Aorta (tissue), 5 donors: ENCODE measurements around the gene SEPTIN5. TPM values are rescaled to one million over a fixed set of nuclear protein-coding genes. Genes with fewer than 3 reads are reported as not detected.

Source experiments
- ATAC-seq: fragments of 200-7000 bp; cut with Tn5 transposase; one replicate; pipeline ENCODE4 v1.9.1; 2022; ENCODE audit warnings: moderate library complexity; ENCODE audit not compliant: low FRiP score
- DNase-seq, 2 donors: peaks; one replicate each; pipeline ENCODE4 v3.0.0-alpha.2; 2020
- H3K27ac ChIP-seq, 2 donors: one replicate each; pipeline ENCODE4 v1.5.1; 2013; ENCODE audit warnings: low read length in 2 of 2, mild to moderate bottlenecking in 2 of 2, moderate library complexity in 2 of 2, control low read depth in 1 of 2, inconsistent platforms in 1 of 2, low read depth in 1 of 2
- H3K27me3 ChIP-seq, 2 donors: one replicate each; pipeline ENCODE4 v1.6.1; 2013; ENCODE audit warnings: control low read depth in 1 of 2, low read length in 1 of 2, mild to moderate bottlenecking in 1 of 2, moderate library complexity in 1 of 2; ENCODE audit not compliant: insufficient read depth in 2 of 2, control insufficient read depth in 1 of 2
- H3K36me3 ChIP-seq, 2 donors: one replicate each; pipeline ENCODE4 v1.6.1; 2013; ENCODE audit warnings: control low read depth in 1 of 2, low read length in 1 of 2, mild to moderate bottlenecking in 1 of 2; ENCODE audit not compliant: insufficient read depth in 2 of 2, control insufficient read depth in 1 of 2
- H3K4me1 ChIP-seq, 2 donors: one replicate each; pipeline ENCODE4 v1.6.1; 2013; ENCODE audit warnings: low read length in 2 of 2, control low read depth in 1 of 2, mild to moderate bottlenecking in 1 of 2, moderate library complexity in 1 of 2; ENCODE audit not compliant: insufficient read depth in 2 of 2, control insufficient read depth in 1 of 2
- H3K4me3 ChIP-seq, 2 donors: one replicate each; pipeline ENCODE4 v1.5.1; 2013; ENCODE audit warnings: low read length in 2 of 2, control low read depth in 1 of 2, mild to moderate bottlenecking in 1 of 2
- H3K9me3 ChIP-seq: one replicate; pipeline ENCODE4 v1.6.1; 2013; ENCODE audit warnings: mild to moderate bottlenecking, low read length; ENCODE audit not compliant: control insufficient read depth
- WGBS, 2 donors: extraction: QIAGEN DNeasy Blood & Tissue Kit; methylation state at CpG; one replicate each; pipeline ENCODE4 v1.1.7; 2013; 5-methylcytosine and 5-hydroxymethylcytosine counted together
- intact Hi-C, 2 donors: fragments of 100-400 bp; cut with DNase I; formaldehyde crosslinking; loops; one replicate each; pipeline versions ENCODE4 v1.14.2 to v1.15.0; 2022
- polyA plus RNA-seq, 2 donors: library from polyadenylated mRNA; stranded (reverse); fragments of 200-250 nt; gene quantifications; one replicate each; pipeline ENCODE4 v1.2.3, GENCODE V29; 2013
- total RNA-seq, 2 donors: library from RNA; stranded (reverse); fragmentation: NEBNext Ultra II Directional; extraction: Animal tissue kit (Norgen Biotek cat#: 25700); gene quantifications; one replicate each; pipeline ENCODE4 v1.2.1, GENCODE V29; 2021
- donor health status: healthy with polysubstance abuse.
- donor health status: Bipolar disorder and iron deficiency.
- donor health status: DM: no; HTN: no; CAD: no.
- donor health status: DM: no; HTN: no; CAD: no.
- donor health status: DM: yes; HTN: yes; CAD: no.

The SEPTIN5 gene
- total and polyA plus RNA-seq, 4 donors, result 26.9 to 63.3 (median 37.0) TPM

- Histone ChIP-seq H3K9me3 (no peaks in the 10 kb centered on the region), H3K27me3 (no peaks in the 10 kb centered on the region)
Observed at GRCh38 chr22:19739911-19740449, 25.7 kb downstream of the SEPTIN5 start.

GRCh38 chr22:19740586-19740985 lies 26.3 kb downstream of the SEPTIN5 start:
- intact Hi-C loops, result no loop called here
- H3K36me3 ChIP-seq, result no peaks in the 10 kb centered on the region
- H3K4me1 ChIP-seq, result no peaks in the 10 kb centered on the region
- WGBS, 2 donors, result 78 to 86% methylated on average over 15 of the region's 15 CpGs
- no peak for DNase-seq
- no peak for ATAC-seq
- H3K27me3 ChIP-seq, result no peaks in the 10 kb centered on the region
- no peak overlapping the region for H3K27ac ChIP-seq
- H3K9me3 ChIP-seq, result no peaks in the 10 kb centered on the region
- H3K4me3 ChIP-seq, result no peak overlapping the region

More at GRCh38 chr22:19739911-19740449, 25.7 kb downstream of the SEPTIN5 start:
- no peaks in the 10 kb centered on the region for H3K36me3 ChIP-seq
- WGBS, 2 donors, result 95 to 99% methylated on average over 7 of the region's 7 CpGs
- no peak overlapping the region for H3K4me3 ChIP-seq
- DNase-seq (no peak), ATAC-seq (no peak)
- no peak overlapping the region for H3K27ac ChIP-seq
- H3K4me1 ChIP-seq, result no peaks in the 10 kb centered on the region
- intact Hi-C loops, result no loop called here

GRCh38 chr22:19741053-19741452 lies 26.8 kb downstream of the SEPTIN5 start:
- Histone ChIP-seq H3K4me1 (no peaks in the 10 kb centered on the region), H3K36me3 (no peaks in the 10 kb centered on the region), H3K9me3 (no peaks in the 10 kb centered on the region), H3K27ac (no peak overlapping the region), H3K27me3 (no peaks in the 10 kb centered on the region), H3K4me3 (no peak overlapping the region)
- intact Hi-C loops, result no loop called here
- 95% methylated on average over 7 of the region's 7 CpGs for WGBS, 2 donors
- DNase-seq, result no peak
- ATAC-seq, result no peak

- Histone ChIP-seq H3K4me3 (no peak overlapping the region), H3K36me3 (no peaks in the 10 kb centered on the region), H3K9me3 (no peaks in the 10 kb centered on the region), H3K27ac (no peak overlapping the region), H3K4me1 (no peaks in the 10 kb centered on the region), H3K27me3 (no peaks in the 10 kb centered on the region)
- intact Hi-C loops, result no loop called here
- no peak for DNase-seq
- 84 to 86% methylated on average over 19 to 21 of the region's 21 CpGs for WGBS, 2 donors
- ATAC-seq, result no peak
Observed at GRCh38 chr22:19742160-19743066, 28.1 kb downstream of the SEPTIN5 start.

- H3K4me3 ChIP-seq, result no peak overlapping the region
- H3K27ac ChIP-seq, result no peak overlapping the region
- no peak for ATAC-seq
- H3K9me3 ChIP-seq, result no peaks in the 10 kb centered on the region
- DNase-seq, result no peak
- no peaks in the 10 kb centered on the region for H3K36me3 ChIP-seq
- no peaks in the 10 kb centered on the region for H3K4me1 ChIP-seq
- intact Hi-C loops, result no loop called here
- 91 to 95% methylated on average over 6 of the region's 6 CpGs for WGBS, 2 donors
- H3K27me3 ChIP-seq, result no peaks in the 10 kb centered on the region
Observed at GRCh38 chr22:19743081-19743480, 28.8 kb downstream of the SEPTIN5 start.

- WGBS, 2 donors, result 82% methylated on average over 4 of the region's 4 CpGs
- intact Hi-C loops, result no loop called here
Observed at GRCh38 chr22:19743651-19744050, 29.3 kb downstream of the SEPTIN5 start.

GRCh38 chr22:19744350-19745006 lies 30.2 kb downstream of the SEPTIN5 start:
- 93 to 94% methylated on average over 13 of the region's 13 CpGs for WGBS, 2 donors
- ATAC-seq (no peak), DNase-seq (no peak)
- Histone ChIP-seq H3K4me3 (no peak overlapping the region), H3K27ac (no peak overlapping the region), H3K9me3 (no peaks in the 10 kb centered on the region), H3K27me3 (no peaks in the 10 kb centered on the region), H3K36me3 (no peaks in the 10 kb centered on the region), H3K4me1 (no peaks in the 10 kb centered on the region)
- intact Hi-C loops, result loop anchor here in 1 of 2 donors (5.0 kb wide), 1 partner anchor 158 kb away; no protein-coding TSS in a partner anchor

More at GRCh38 chr22:19743651-19744050, 29.3 kb downstream of the SEPTIN5 start:
- Histone ChIP-seq H3K27me3 (no peaks in the 10 kb centered on the region), H3K4me1 (no peaks in the 10 kb centered on the region), H3K9me3 (no peaks in the 10 kb centered on the region), H3K36me3 (no peaks in the 10 kb centered on the region), H3K27ac (no peak overlapping the region), H3K4me3 (no peak overlapping the region)
- no peak for ATAC-seq
- DNase-seq, result no peak

GRCh38 chr22:19745155-19746101 lies 31.1 kb downstream of the SEPTIN5 start:
- no peak for DNase-seq
- Histone ChIP-seq H3K4me3 (no peak overlapping the region), H3K27ac (no peak overlapping the region), H3K9me3 (no peaks in the 10 kb centered on the region), H3K36me3 (no peaks in the 10 kb centered on the region), H3K27me3 (no peaks in the 10 kb centered on the region), H3K4me1 (no peaks in the 10 kb centered on the region)
- intact Hi-C loops, result loop anchor here in 1 of 2 donors (5.0 kb wide), 1 partner anchor 157 kb away; no protein-coding TSS in a partner anchor
- WGBS, 2 donors, result 60 to 62% methylated on average over 23 to 24 of the region's 24 CpGs
- no peak for ATAC-seq
